ENCODE data around the gene KSR1. TPM values are rescaled to one million over a fixed set of nuclear protein-coding genes. Genes with fewer than 3 reads are reported as not detected.

KSR1 gene
- total RNA-seq, 4 donors from 2014 or later = 17.7 to 77.0 (median 34.6) TPM

DNA sequence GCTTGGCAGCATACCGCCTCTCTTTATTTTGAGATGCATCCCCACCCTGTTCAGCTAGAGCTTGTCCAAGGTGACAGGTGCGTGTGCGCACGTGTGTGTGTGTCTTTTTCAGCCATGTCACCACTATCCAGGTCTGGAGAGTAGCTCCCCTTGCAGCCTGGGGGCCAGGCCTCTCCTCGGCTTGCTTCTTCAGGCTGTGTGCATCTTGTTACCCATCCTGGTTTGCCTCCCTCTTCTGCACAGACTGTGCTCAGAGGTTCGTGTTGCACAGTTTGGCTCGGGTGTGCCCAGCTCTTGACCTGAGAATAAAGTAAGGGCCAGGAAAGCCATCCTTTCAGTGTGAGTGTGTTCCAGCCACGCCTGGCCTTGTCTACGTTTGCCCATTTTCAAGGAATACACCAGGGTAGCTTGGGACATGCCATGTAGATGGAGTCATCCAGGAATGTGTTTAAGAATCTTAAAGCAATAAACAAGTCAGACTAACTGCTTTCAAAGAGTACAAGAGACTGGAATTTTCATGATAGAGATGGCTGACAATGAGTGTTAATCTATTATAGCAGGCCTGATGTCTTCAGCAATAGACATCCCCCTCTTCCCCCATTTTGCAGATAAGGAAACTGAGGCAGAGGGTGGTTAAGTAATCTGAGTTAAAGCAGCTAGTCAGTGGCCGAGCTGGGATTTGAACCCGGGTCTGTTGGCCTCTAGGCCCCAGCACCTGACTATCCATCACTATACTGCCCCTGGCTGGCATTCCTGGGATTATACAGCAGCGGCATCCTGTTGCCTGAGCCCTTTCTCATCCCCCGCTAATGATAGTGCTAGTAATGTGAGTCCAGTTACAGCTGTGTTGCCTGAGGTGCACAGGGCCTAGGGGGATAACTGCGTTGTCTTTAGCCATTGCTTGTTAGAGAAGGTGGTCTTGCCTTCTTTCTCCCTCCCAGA is 77.9 kb downstream of the KSR1 start:
- no peaks in the 10 kb centered on the region for H3K27me3 ChIP-seq
- no peaks in the 10 kb centered on the region for H3K36me3 ChIP-seq
- no peaks in the 10 kb centered on the region for H3K9me3 ChIP-seq
- intact Hi-C loops (cut with DNase I; ENCODE audit: low total_unique reads) = no loop called here
- peaks cover 3 to 9% of the 10 kb centered on the region in 2 donors for H3K4me1 ChIP-seq
- peak overlapping the region in 1 of 2 donors; percentile 49 for H3K27ac ChIP-seq
- TF ChIP-seq, protein P1, sequence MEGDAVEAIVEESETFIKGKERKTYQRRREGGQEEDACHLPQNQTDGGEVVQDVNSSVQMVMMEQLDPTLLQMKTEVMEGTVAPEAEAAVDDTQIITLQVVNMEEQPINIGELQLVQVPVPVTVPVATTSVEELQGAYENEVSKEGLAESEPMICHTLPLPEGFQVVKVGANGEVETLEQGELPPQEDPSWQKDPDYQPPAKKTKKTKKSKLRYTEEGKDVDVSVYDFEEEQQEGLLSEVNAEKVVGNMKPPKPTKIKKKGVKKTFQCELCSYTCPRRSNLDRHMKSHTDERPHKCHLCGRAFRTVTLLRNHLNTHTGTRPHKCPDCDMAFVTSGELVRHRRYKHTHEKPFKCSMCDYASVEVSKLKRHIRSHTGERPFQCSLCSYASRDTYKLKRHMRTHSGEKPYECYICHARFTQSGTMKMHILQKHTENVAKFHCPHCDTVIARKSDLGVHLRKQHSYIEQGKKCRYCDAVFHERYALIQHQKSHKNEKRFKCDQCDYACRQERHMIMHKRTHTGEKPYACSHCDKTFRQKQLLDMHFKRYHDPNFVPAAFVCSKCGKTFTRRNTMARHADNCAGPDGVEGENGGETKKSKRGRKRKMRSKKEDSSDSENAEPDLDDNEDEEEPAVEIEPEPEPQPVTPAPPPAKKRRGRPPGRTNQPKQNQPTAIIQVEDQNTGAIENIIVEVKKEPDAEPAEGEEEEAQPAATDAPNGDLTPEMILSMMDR (IDR thresholded peaks at IDR 0.05) = no peak
- TF ChIP-seq POLR2A (IDR thresholded peaks at IDR 0.05) = no peak
- no peak for DNase-seq
- H3K4me3 ChIP-seq = no peak overlapping the region

GRCh38 chr17:27535178-27535928 is 79.1 kb downstream of the KSR1 start:
- Histone ChIP-seq H3K27me3 (no peaks in the 10 kb centered on the region), H3K36me3 (no peaks in the 10 kb centered on the region), H3K4me3 (no peak overlapping the region), H3K4me1 (peaks cover 7 to 19% of the 10 kb centered on the region in 2 donors), H3K27ac (peak overlapping the region in 1 of 2 donors; percentile 14), H3K9me3 (no peaks in the 10 kb centered on the region)
- no peak for TF ChIP-seq POLR2A (IDR thresholded peaks at IDR 0.05)
- TF ChIP-seq, protein P1 (IDR thresholded peaks at IDR 0.05) = no peak
- no peak for DNase-seq
- intact Hi-C loops (cut with DNase I; ENCODE audit: low total_unique reads) = no loop called here

GRCh38 chr17:27535975-27536374 is 79.7 kb downstream of the KSR1 start:
- no peak for TF ChIP-seq POLR2A (IDR thresholded peaks at IDR 0.05)
- TF ChIP-seq, protein P1 (IDR thresholded peaks at IDR 0.05) = no peak
- Histone ChIP-seq H3K9me3 (no peaks in the 10 kb centered on the region), H3K4me3 (no peak overlapping the region), H3K4me1 (peaks cover 7 to 25% of the 10 kb centered on the region in 2 donors), H3K27ac (peak overlapping the region in 1 of 2 donors; percentile 14), H3K36me3 (no peaks in the 10 kb centered on the region), H3K27me3 (no peaks in the 10 kb centered on the region)
- no peak for DNase-seq
- intact Hi-C loops (cut with DNase I; ENCODE audit: low total_unique reads) = no loop called here

DNA sequence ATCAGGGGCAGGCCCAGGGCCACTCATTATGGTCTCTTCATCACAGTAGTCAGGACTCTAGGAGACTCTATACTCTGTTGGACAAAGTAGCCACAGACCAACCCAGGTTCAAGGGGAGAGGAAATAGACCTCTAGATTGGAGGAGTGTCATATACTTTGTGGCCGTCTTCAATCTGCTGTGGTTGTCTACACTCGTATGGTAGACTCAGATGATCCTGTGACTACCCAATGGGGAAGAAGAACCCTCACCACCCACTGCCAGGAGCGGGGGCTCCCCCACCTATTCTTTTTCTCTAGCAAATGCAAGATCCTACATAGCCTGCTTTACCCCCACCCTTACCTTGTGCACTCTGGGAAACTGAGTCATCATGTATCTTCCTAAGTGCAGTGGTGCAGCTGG is 80.5 kb downstream of the KSR1 start:
- Histone ChIP-seq H3K27me3 (no peaks in the 10 kb centered on the region), H3K36me3 (no peaks in the 10 kb centered on the region), H3K4me3 (no peak overlapping the region), H3K9me3 (no peaks in the 10 kb centered on the region), H3K27ac (no peak overlapping the region), H3K4me1 (peaks cover 7 to 28% of the 10 kb centered on the region in 2 donors)
- TF ChIP-seq, protein P1 (IDR thresholded peaks at IDR 0.05) = no peak
- TF ChIP-seq POLR2A (IDR thresholded peaks at IDR 0.05) = no peak
- DNase-seq = no peak
- intact Hi-C loops (cut with DNase I; ENCODE audit: low total_unique reads) = no loop called here

Measured in uterus (tissue), 4 donors.